ENCODE results near the gene KIF26A. TPM values are rescaled to one million over a fixed set of nuclear protein-coding genes. Genes with fewer than 3 reads are reported as not detected.

KIF26A gene
- total RNA-seq, 1 donor: under 0.01 TPM

DNA sequence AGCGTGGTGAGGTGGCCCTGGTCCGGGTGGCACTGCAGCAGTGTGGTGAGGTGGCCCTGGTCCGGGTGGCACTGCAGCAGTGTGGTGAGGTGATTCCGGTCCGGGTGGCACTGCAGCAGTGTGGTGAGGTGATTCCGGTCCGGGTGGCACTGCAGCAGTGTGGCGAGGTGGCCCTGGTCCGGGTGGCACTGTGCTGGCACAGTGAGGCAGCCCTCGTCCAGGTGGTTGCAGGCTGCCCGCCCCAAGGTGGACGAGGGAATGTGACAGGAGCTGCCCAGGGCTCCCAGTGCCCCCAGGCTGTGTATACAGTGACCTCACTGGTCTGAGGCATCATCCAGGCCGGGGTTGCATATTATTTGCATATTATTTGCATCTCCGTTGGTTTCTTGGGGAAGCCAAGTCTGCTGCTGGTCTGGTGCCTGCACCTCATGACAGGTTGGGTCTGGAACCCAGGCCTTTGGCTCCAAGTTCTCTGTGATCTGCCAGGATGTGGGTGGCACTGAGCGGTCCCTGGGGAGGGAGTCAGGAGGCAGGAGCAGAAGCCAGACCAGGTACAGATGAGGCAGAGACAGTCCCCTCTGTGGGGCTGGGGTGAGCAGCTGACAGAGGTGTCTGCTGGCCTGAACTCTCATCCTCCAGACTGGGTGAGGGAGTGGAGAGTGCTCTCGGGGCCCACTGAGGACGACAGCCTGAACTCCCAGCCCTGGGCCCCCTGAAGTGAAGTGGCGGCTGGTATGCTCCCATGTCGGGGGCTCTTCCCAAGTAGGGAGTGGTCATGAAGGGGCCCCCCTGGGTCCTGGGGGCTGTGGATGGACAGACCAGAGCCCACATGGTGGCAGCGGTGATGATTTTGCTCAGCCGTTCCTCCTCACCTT, 79.3 kb downstream of the KIF26A start:
- no peak overlapping the region for H3K4me3 ChIP-seq (ENCODE audit: low read depth, low read length)
- no peak for DNase-seq (ENCODE audit: low read depth)
- TF ChIP-seq CTCF (IDR thresholded peaks at IDR 0.05; ENCODE audit: insufficient read depth, low read length): no peak

GRCh38 chr14:104218361-104219180, 80.2 kb downstream of the KIF26A start:
- no peak for TF ChIP-seq CTCF (IDR thresholded peaks at IDR 0.05; ENCODE audit: insufficient read depth, low read length)

GRCh38 chr14:104219731-104220214, 81.4 kb downstream of the KIF26A start:
- DNase-seq (ENCODE audit: low read depth): no peak
- no peak overlapping the region for H3K4me3 ChIP-seq (ENCODE audit: low read depth, low read length)
- TF ChIP-seq CTCF (IDR thresholded peaks at IDR 0.05; ENCODE audit: insufficient read depth, low read length): no peak

More at GRCh38 chr14:104218361-104219180, 80.2 kb downstream of the KIF26A start:
- DNase-seq (ENCODE audit: low read depth): no peak
- H3K4me3 ChIP-seq (ENCODE audit: low read depth, low read length): no peak overlapping the region

GRCh38 chr14:104220215-104221070, 82.1 kb downstream of the KIF26A start:
- no peak for DNase-seq (ENCODE audit: low read depth)
- no peak for TF ChIP-seq CTCF (IDR thresholded peaks at IDR 0.05; ENCODE audit: insufficient read depth, low read length)
- no peak overlapping the region for H3K4me3 ChIP-seq (ENCODE audit: low read depth, low read length)

- no peak for DNase-seq (ENCODE audit: low read depth)
- no peak for TF ChIP-seq CTCF (IDR thresholded peaks at IDR 0.05; ENCODE audit: insufficient read depth, low read length)
- H3K4me3 ChIP-seq (ENCODE audit: low read depth, low read length): no peak overlapping the region
Measured at GRCh38 chr14:104221071-104221625, 82.8 kb downstream of the KIF26A start.
